GM18861 (cell line): ENCODE measurements around the gene EGFLAM.
"Not testable (repeated sequence)": the region's sequence is repeated elsewhere in the genome, so short reads cannot be mapped to it uniquely, and the experiment has no call there.

Experiments
- ATAC-seq: cut with Tn5 transposase; IDR thresholded peaks from one replicate; pipeline ENCODE4 v1.9.1; 2021; ENCODE audit not compliant: unreplicated experiment

Gene EGFLAM

GRCh38 chr5:38323645-38324295 is 65.4 kb downstream of the EGFLAM start:
- no peak for ATAC-seq

GRCh38 chr5:38329132-38329715 is 70.9 kb downstream of the EGFLAM start:
- no peak for ATAC-seq

GRCh38 chr5:38330207-38330606 is 71.8 kb downstream of the EGFLAM start:
- no peak for ATAC-seq

DNA sequence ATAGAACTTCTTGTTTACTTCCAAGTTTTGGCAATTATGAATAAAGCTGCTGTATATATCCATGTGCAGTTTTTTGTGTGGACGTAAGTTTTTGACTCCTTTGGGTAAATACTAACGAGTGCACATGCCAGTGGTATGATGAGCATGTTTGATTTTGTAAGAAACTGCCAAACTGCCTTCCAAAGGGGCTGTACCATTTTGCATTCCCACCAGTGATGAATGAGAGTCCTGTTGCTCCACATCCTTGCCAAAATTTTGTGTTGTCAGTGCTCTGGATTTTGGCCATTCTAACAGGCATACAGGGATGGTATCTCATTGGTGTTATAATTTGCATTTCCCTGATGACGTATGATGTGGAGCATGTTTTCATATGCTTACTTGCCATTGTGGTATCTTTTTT is 73.5 kb downstream of the EGFLAM start:
- ATAC-seq, result no peak

- ATAC-seq, result not testable (repeated sequence)
Observed at GRCh38 chr5:38333181-38333580, 74.8 kb downstream of the EGFLAM start.

- no peak for ATAC-seq
Observed at GRCh38 chr5:38338455-38338854, 80.1 kb downstream of the EGFLAM start.

GRCh38 chr5:38339446-38339845 is 81.1 kb downstream of the EGFLAM start:
- ATAC-seq, result no peak

DNA sequence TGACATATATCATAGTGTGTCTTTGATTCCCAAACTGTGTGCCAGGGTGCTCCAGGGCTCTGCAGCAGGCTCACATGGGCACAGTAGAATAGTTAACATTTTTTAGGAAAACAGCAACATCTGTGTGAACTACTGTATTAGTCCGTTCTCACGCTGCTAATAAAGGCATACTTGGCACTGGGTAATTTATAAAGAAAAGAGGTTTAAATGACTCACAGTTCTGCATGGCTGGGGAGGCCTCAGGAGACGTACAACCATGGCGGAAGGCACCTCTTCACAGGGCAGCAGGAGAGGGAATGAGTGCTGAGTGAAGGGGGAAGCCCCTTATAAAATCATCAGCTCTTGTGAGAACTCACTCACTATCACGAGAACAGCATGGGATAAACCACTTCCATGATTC is 82.7 kb downstream of the EGFLAM start:
- no peak for ATAC-seq

DNA sequence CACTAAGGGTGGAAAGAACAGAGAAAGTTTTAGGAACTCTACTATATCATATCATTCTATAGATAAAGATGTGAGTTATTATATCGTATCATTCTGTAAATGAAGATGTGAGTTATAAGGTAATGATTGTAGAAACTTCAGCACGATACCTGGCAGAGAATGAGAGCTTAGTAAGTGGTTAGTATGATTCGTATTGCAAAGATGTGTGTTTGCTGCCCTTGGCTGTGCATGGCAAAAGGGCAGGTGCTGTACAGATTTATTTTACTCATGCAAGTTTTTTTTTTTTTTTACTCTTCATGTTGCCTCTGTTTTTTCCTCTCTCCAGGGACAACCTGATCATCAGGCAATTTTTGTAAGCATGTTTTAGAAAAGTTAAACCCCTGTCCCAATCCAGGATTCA is 83.3 kb downstream of the EGFLAM start:
- ATAC-seq, result no peak

GRCh38 chr5:38342261-38342660 is 83.9 kb downstream of the EGFLAM start:
- ATAC-seq, result no peak

DNA sequence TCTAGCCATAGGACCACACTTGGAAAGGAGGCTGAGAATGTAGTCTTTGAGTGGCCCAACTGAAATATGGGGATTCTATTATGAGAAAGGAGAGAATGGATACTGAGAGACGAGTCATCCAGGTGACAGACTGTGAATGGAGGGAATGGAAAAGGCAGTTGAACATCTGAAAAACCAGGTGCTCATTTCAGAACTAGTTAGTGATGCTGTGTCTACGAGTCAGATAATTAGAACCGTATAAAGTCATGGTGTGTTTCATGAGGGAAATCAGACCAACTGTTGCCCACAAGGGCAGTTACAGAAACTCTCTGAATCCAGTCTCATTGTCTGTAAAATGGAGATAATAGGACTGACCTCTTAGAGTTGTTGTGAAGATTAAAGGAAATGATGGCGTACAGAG is 86.5 kb downstream of the EGFLAM start:
- no peak for ATAC-seq

GRCh38 chr5:38346593-38346992 is 88.2 kb downstream of the EGFLAM start:
- ATAC-seq, result no peak

DNA sequence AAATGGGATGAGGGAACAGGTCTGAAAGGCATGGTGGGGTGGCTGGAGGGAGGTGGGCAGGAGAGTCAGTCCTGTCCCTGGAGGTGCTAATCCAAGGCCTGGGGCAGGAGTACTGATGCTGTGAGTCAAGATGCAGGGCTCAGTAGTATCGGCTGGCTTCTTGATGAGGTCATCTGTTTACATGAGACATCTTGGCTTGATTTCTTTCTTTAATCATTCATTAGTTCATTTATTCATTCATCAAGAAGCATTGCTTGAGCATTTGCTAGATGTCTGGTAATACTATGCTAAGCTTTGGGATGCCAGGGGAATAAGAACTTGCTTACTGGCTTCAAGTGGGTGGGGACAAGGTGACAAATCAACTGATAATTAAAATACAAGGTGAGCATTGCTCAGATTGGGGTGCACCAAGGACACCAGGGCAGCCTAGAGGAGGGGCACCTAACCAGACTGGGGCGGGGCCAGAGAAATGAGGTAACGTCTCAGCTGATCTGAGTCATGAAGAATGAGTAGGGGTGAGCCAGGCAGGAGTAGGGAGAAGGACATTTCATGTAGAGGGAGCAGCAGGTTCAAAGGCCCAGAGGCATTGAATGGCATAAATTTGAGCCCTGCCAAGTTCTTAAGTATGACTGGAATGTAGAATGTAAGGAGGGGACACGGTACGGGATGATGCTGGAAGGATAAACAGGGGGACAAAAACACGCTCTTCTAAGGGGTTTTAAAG is 88.8 kb downstream of the EGFLAM start:
- no peak for ATAC-seq

GRCh38 chr5:38347896-38348295 is 89.5 kb downstream of the EGFLAM start:
- no peak for ATAC-seq

- no peak for ATAC-seq
Observed at GRCh38 chr5:38360323-38361061, 102.1 kb downstream of the EGFLAM start.

DNA sequence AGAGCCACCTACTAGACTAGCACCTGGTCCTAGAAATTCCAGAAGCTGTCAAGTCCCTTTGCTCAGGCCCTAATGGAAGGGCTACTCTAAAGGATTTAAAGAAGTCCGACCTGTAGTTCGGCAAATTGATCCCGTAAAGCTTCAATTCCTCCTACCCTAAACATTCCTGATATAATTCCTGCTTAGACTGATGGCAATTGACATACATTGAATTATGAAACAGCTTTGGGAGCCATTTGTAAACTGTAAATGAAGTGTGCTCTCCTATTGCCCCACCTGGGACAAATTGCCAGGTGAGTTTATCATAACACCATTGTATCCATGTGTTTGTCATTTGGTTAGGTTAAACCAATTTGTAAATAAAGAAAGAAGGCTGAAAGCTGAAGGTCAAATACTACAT is 104.4 kb downstream of the EGFLAM start:
- ATAC-seq, result no peak

GRCh38 chr5:38364825-38365224 is 106.5 kb downstream of the EGFLAM start:
- ATAC-seq, result no peak

DNA sequence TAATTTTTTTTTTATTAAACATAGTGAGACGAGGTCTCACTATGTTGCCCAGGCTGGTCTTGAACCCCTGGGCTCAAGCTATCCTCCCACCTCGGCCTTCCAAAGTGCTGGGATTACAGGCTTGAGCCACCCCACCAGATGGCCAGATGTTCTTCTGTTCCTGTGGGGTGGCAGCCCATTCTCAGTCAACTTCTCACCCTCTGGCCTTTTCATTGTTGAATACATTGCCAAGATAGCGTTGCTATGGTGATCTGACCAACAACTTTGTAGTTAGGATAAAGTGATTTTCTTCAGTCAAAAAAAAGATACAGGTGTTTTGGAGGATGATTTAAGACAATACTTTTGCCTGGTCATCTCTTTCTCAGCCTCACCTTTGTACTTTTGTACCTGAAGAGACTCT is 109.1 kb downstream of the EGFLAM start:
- ATAC-seq, result no peak

DNA sequence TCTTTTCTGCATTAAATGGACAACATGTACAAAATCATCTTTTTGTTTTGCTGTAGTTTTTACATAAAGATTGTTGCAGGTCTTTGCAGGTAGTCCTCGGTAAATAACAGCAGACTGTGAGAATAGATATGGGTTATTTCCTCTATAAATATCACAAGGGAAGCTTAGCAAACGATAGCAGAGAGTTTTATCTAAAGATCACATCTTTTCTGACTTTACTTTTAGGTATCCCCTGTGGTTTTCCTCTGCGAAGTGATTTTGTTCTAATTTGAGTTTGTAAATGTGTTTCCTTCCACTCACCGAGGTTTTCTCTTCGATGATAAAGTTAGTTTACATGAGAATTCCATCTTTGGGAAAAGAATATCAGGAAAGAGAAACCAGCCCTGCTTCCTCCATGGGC is 109.6 kb downstream of the EGFLAM start:
- no peak for ATAC-seq

- ATAC-seq, result no peak
Observed at GRCh38 chr5:38369692-38370091, 111.3 kb downstream of the EGFLAM start.

GRCh38 chr5:38370358-38371100 is 112.2 kb downstream of the EGFLAM start:
- no peak for ATAC-seq
